AG09309 (cell line): ENCODE measurements around the gene DLD.

Experiments
- DNase-seq: peaks from one replicate; pipeline ENCODE4 v3.0.0-alpha.2; 2010; ENCODE audit warnings: low read depth
- H3K4me3 ChIP-seq: 2 replicates; pipeline ENCODE4 v1.5.1; 2011; ENCODE audit warnings: mild to moderate bottlenecking, low read depth, low read length, moderate library complexity; ENCODE audit not compliant: control insufficient read depth
- CTCF ChIP-seq: IDR thresholded peaks from 2 replicates; pipeline ENCODE4 v1.5.1; 2011; ENCODE audit warnings: mild to moderate bottlenecking, low read depth, low read length, inconsistent platforms; ENCODE audit not compliant: insufficient read depth, control insufficient read depth; ENCODE audit errors: missing control alignments

Gene DLD

GRCh38 chr7:107936312-107936711 lies 45.3 kb downstream of the DLD start:
- H3K4me3 ChIP-seq: no peak overlapping the region
- no peak for TF ChIP-seq CTCF
- DNase-seq: no peak

- H3K4me3 ChIP-seq: no peak overlapping the region
- TF ChIP-seq CTCF: no peak
- DNase-seq: no peak
Measured at GRCh38 chr7:107937531-107937930, 46.5 kb downstream of the DLD start.

GRCh38 chr7:107938456-107939250 lies 47.7 kb downstream of the DLD start:
- no peak for TF ChIP-seq CTCF
- DNase-seq: no peak
- no peak overlapping the region for H3K4me3 ChIP-seq

GRCh38 chr7:107939573-107940489 lies 48.8 kb downstream of the DLD start:
- DNase-seq: peak; percentile 88
- TF ChIP-seq CTCF: no peak
- H3K4me3 ChIP-seq: no peak overlapping the region

- no peak for TF ChIP-seq CTCF
- DNase-seq: no peak
- H3K4me3 ChIP-seq: no peak overlapping the region
Measured at GRCh38 chr7:107940951-107941350, 50.0 kb downstream of the DLD start.

- no peak overlapping the region for H3K4me3 ChIP-seq
- TF ChIP-seq CTCF: no peak
- no peak for DNase-seq
Measured at GRCh38 chr7:107943018-107943417, 52.0 kb downstream of the DLD start.
